ENCODE results near the gene MATCAP1. TPM values are rescaled to one million over a fixed set of nuclear protein-coding genes. Genes with fewer than 3 reads are reported as not detected.

Gene MATCAP1
- total and polyA plus RNA-seq, 8 donors, result 4.8 to 55.6 (median 14.7) TPM

- no peak for FAIRE-seq
- peak overlapping the region in 2 of 4 donors; percentile 81 to 83 for H3K27ac ChIP-seq
- H3K4me3 ChIP-seq, result peak overlapping the region; percentile 1 to 49 (median 28)
Observed at GRCh38 chr16:67169642-67170167, 14.1 kb downstream of the MATCAP1 start.

GRCh38 chr16:67169011-67169451 lies 14.7 kb downstream of the MATCAP1 start:
- Histone ChIP-seq H3K36me3 (no peaks in the 10 kb centered on the region), H3K27me3 (no peaks in the 10 kb centered on the region), H3K9me3 (no peaks in the 10 kb centered on the region), H3K27ac (no peak overlapping the region), H3K4me3 (no peak overlapping the region), H3K4me1 (peaks cover 0 to 18% (median 9%) of the 10 kb centered on the region in 3 donors)
- no peak for TF ChIP-seq CTCF (IDR thresholded peaks at IDR 0.05)
- ATAC-seq (no peak), FAIRE-seq (no peak), DNase-seq (peak in 1 of 6 donors; percentile 26)
- 71 to 72% methylated on average over 9 of the region's 9 CpGs for WGBS, 2 donors
- intact Hi-C loops (cut with DNase I), result loop anchor here in 1 of 3 donors (10.0 kb wide), 1 partner anchor 194 kb away; no protein-coding TSS in a partner anchor

More at GRCh38 chr16:67169642-67170167, 14.1 kb downstream of the MATCAP1 start:
- Histone ChIP-seq H3K4me1 (peaks cover 0 to 18% (median 9%) of the 10 kb centered on the region in 3 donors), H3K27me3 (no peaks in the 10 kb centered on the region), H3K9me3 (no peaks in the 10 kb centered on the region), H3K36me3 (no peaks in the 10 kb centered on the region)
- WGBS, 2 donors, result 14 to 24% methylated on average over 24 of the region's 24 CpGs
- peak in 3 of 6 donors; percentile 37 to 71 (median 68) for DNase-seq
- intact Hi-C loops (cut with DNase I), result loop anchor here in 1 of 3 donors (10.0 kb wide), 1 partner anchor 195 kb away; no protein-coding TSS in a partner anchor
- peak in 3 of 4 donors; percentile 0 to 1 (median 1) for ATAC-seq
- TF ChIP-seq CTCF (IDR thresholded peaks at IDR 0.05), result peak in 3 of 4 donors; percentile 11 to 35 (median 20)

GRCh38 chr16:67167588-67167987 lies 16.2 kb downstream of the MATCAP1 start:
- no peaks in the 10 kb centered on the region for H3K9me3 ChIP-seq
- intact Hi-C loops (cut with DNase I), result loop anchor here in 1 of 3 donors (10.0 kb wide), 1 partner anchor 193 kb away; no protein-coding TSS in a partner anchor
- FAIRE-seq (no peak), DNase-seq (peak in 2 of 6 donors; percentile 12 to 71), ATAC-seq (no peak)
- H3K27me3 ChIP-seq, result no peaks in the 10 kb centered on the region
- 93 to 95% methylated on average over 7 of the region's 7 CpGs for WGBS, 2 donors
- H3K36me3 ChIP-seq, result no peaks in the 10 kb centered on the region
- H3K27ac ChIP-seq, result no peak overlapping the region
- no peak for TF ChIP-seq CTCF (IDR thresholded peaks at IDR 0.05)
- H3K4me1 ChIP-seq, result peaks cover 5 to 16% (median 9%) of the 10 kb centered on the region in 3 donors
- H3K4me3 ChIP-seq, result no peak overlapping the region

- Histone ChIP-seq H3K9me3 (no peaks in the 10 kb centered on the region), H3K27me3 (no peaks in the 10 kb centered on the region), H3K36me3 (no peaks in the 10 kb centered on the region), H3K4me3 (no peak overlapping the region), H3K27ac (no peak overlapping the region), H3K4me1 (peaks cover 5 to 16% (median 9%) of the 10 kb centered on the region in 3 donors)
- ATAC-seq (no peak), FAIRE-seq (no peak), DNase-seq (no peak)
- intact Hi-C loops (cut with DNase I), result loop anchor here in 1 of 3 donors (10.0 kb wide), 1 partner anchor 192 kb away; no protein-coding TSS in a partner anchor
- WGBS, 2 donors, result 81 to 88% methylated on average over 5 of the region's 5 CpGs
- no peak for TF ChIP-seq CTCF (IDR thresholded peaks at IDR 0.05)
Observed at GRCh38 chr16:67166598-67167168, 17.1 kb downstream of the MATCAP1 start.
